H9 (cell line): ENCODE measurements around the gene CAMKK1. TPM values are rescaled to one million over a fixed set of nuclear protein-coding genes. Genes with fewer than 3 reads are reported as not detected.

Experiments used
- DNase-seq: peaks from one replicate; pipeline ENCODE4 v3.0.0-alpha.2; 2017
- H2AFZ ChIP-seq: one replicate; pipeline ENCODE4 v1.6.1; 2013; ENCODE audit warnings: mild to moderate bottlenecking, low read length, control low read depth, moderate library complexity
- H2AK5ac ChIP-seq: 2 replicates; pipeline ENCODE4 v1.6.1; 2013; ENCODE audit warnings: low read length, control low read depth, mixed read lengths; ENCODE audit not compliant: insufficient read length
- H2BK120ac ChIP-seq: one replicate; pipeline ENCODE4 v1.6.1; 2013; ENCODE audit warnings: low read depth, mild to moderate bottlenecking, low read length, control low read depth, inconsistent platforms; ENCODE audit not compliant: poor library complexity, severe bottlenecking
- H2BK12ac ChIP-seq: 2 replicates; pipeline ENCODE4 v1.6.1; 2013; ENCODE audit warnings: low read length, control low read depth, mixed read lengths, low read depth; ENCODE audit not compliant: insufficient read length
- H2BK15ac ChIP-seq: 2 replicates; pipeline ENCODE4 v1.6.1; 2013; ENCODE audit warnings: low read depth, low read length, control low read depth
- H2BK20ac ChIP-seq: one replicate; pipeline ENCODE4 v1.6.1; 2013; ENCODE audit warnings: low read depth, mild to moderate bottlenecking, low read length, control low read depth, inconsistent platforms; ENCODE audit not compliant: poor library complexity, severe bottlenecking
- H2BK5ac ChIP-seq: 2 replicates; pipeline ENCODE4 v1.6.1; 2013; ENCODE audit warnings: low read length, control low read depth, mixed read lengths; ENCODE audit not compliant: insufficient read length
- H3K14ac ChIP-seq: 2 replicates; pipeline ENCODE4 v1.6.1; 2013; ENCODE audit warnings: low read length, control low read depth; ENCODE audit not compliant: insufficient read depth
- H3K18ac ChIP-seq: 2 replicates; pipeline ENCODE4 v1.6.1; 2013; ENCODE audit warnings: low read depth, mild to moderate bottlenecking, mixed read lengths, low read length, control low read depth; ENCODE audit not compliant: insufficient read length
- H3K23ac ChIP-seq: 2 replicates; pipeline ENCODE4 v1.6.1; 2013; ENCODE audit warnings: low read length, control low read depth, mixed read lengths, low read depth; ENCODE audit not compliant: insufficient read length
- H3K23me2 ChIP-seq: 2 replicates; pipeline ENCODE4 v1.6.1; 2013; ENCODE audit warnings: low read depth, mild to moderate bottlenecking, mixed read lengths, low read length, control low read depth; ENCODE audit not compliant: insufficient read length, poor library complexity, severe bottlenecking
- H3K27ac ChIP-seq: 2 replicates; pipeline ENCODE4 v1.5.1; 2013; ENCODE audit warnings: low read length, control low read depth, mixed read lengths, low read depth; ENCODE audit not compliant: insufficient read length
- H3K27me3 ChIP-seq: 2 replicates; pipeline ENCODE4 v1.6.1; 2013; ENCODE audit warnings: low read length, control low read depth, inconsistent platforms; ENCODE audit not compliant: insufficient read depth
- H3K4ac ChIP-seq: 2 replicates; pipeline ENCODE4 v1.6.1; 2013; ENCODE audit warnings: low read depth, mild to moderate bottlenecking, control low read depth, inconsistent platforms, low read length, moderate library complexity
- H3K4me1 ChIP-seq: 2 replicates; pipeline ENCODE4 v1.6.1; 2013; ENCODE audit warnings: low read length, control low read depth, inconsistent platforms; ENCODE audit not compliant: insufficient read depth
- H3K4me2 ChIP-seq: 2 replicates; pipeline ENCODE4 v1.6.1; 2013; ENCODE audit warnings: low read length, control low read depth, mixed read lengths; ENCODE audit not compliant: insufficient read length, insufficient read depth
- H3K56ac ChIP-seq: 2 replicates; pipeline ENCODE4 v1.6.1; 2013; ENCODE audit warnings: low read depth, mild to moderate bottlenecking, mixed read lengths, low read length, control low read depth; ENCODE audit not compliant: insufficient read length
- H3K79me1 ChIP-seq: 2 replicates; pipeline ENCODE4 v1.6.1; 2013; ENCODE audit warnings: low read depth, mild to moderate bottlenecking, moderate library complexity, low read length, control low read depth, inconsistent platforms; ENCODE audit not compliant: insufficient read depth, poor library complexity, severe bottlenecking
- H3K79me2 ChIP-seq: 2 replicates; pipeline ENCODE4 v1.6.1; 2013; ENCODE audit warnings: low read length, control low read depth, inconsistent platforms; ENCODE audit not compliant: insufficient read depth
- H3K9ac ChIP-seq: 2 replicates; pipeline ENCODE4 v1.6.1; 2013; ENCODE audit warnings: low read length, control low read depth, mixed read lengths; ENCODE audit not compliant: insufficient read length; ENCODE audit errors: extremely low read depth
- H3K9me3 ChIP-seq: one replicate; pipeline ENCODE4 v1.6.1; 2013; ENCODE audit warnings: low read depth, low read length, inconsistent platforms; ENCODE audit not compliant: control insufficient read depth
- H3T11ph ChIP-seq: one replicate; pipeline ENCODE4 v1.6.1; 2013; ENCODE audit warnings: mild to moderate bottlenecking, low read length, control low read depth, inconsistent platforms
- H4K20me1 ChIP-seq: one replicate; pipeline ENCODE4 v1.6.1; 2013; ENCODE audit not compliant: control insufficient read depth, insufficient read length, insufficient read depth
- H4K5ac ChIP-seq: 2 replicates; pipeline ENCODE4 v1.6.1; 2013; ENCODE audit warnings: low read depth, mild to moderate bottlenecking, mixed read lengths, low read length, control low read depth; ENCODE audit not compliant: insufficient read length
- H4K8ac ChIP-seq: replicated peaks from 2 replicates; pipeline ENCODE4 v1.6.1; 2013; ENCODE audit warnings: low read length, control low read depth, mixed read lengths, low read depth; ENCODE audit not compliant: insufficient read length
- H4K91ac ChIP-seq: 2 replicates; pipeline ENCODE4 v1.6.1; 2013; ENCODE audit warnings: low read depth, mild to moderate bottlenecking, moderate library complexity, mixed read lengths, low read length, control low read depth; ENCODE audit not compliant: insufficient read length
- H3K27ac Mint-ChIP-seq, 3 experiments: 2 replicates in 2 of 3; 3 replicates in 1 of 3; pipeline ENCODE4 v1.8.0; 2020 to 2021; ENCODE audit warnings: mixed read lengths in 3 of 3, mild to moderate bottlenecking in 1 of 3, moderate library complexity in 1 of 3
- H3K27me3 Mint-ChIP-seq: 2 replicates; pipeline ENCODE4 v1.8.0; 2021; ENCODE audit warnings: low read depth, mild to moderate bottlenecking, moderate library complexity, mixed read lengths
- H3K36me3 Mint-ChIP-seq, 3 experiments: 2 replicates in 2 of 3; 3 replicates in 1 of 3; pipeline ENCODE4 v1.8.0; 2020 to 2021; ENCODE audit warnings: low read depth in 3 of 3, mixed read lengths in 3 of 3; ENCODE audit not compliant: insufficient read depth in 1 of 3
- H3K4me1 Mint-ChIP-seq, 2 experiments: 2 replicates each; pipeline ENCODE4 v1.8.0; 2020; ENCODE audit warnings: mixed read lengths in 2 of 2
- H3K4me3 Mint-ChIP-seq, 2 experiments: 2 replicates in 1 of 2; 3 replicates in 1 of 2; pipeline ENCODE4 v1.8.0; 2020 to 2021; ENCODE audit warnings: mild to moderate bottlenecking in 2 of 2, mixed read lengths in 2 of 2, moderate library complexity in 1 of 2
- H3K9me3 Mint-ChIP-seq, 2 experiments: 2 replicates in 1 of 2; 3 replicates in 1 of 2; pipeline ENCODE4 v1.8.0; 2020; ENCODE audit warnings: mild to moderate bottlenecking in 2 of 2, mixed read lengths in 2 of 2, moderate library complexity in 1 of 2
- CTCF ChIP-seq: fragments of 200-600 bp; sonication (generic); conservative IDR thresholded peaks from 3 replicates; pipeline ENCODE4 v1.8.0; 2021; ENCODE audit warnings: antibody characterized with exemption, mild to moderate bottlenecking
- WGBS: extraction: QIAGEN DNeasy Blood & Tissue Kit; methylation state at CpG from one replicate; pipeline ENCODE4 v1.1.7; 2013; ENCODE audit warnings: missing lambda C conversion rate, low lambda C conversion rate, mixed read lengths; ENCODE audit not compliant: insufficient read length; ENCODE audit errors: extremely low coverage; 5-methylcytosine and 5-hydroxymethylcytosine counted together
- total RNA-seq: library from RNA; stranded (reverse); gene quantifications from 2 replicates; pipeline ENCODE4 v1.2.1, GENCODE V29; 2021

CAMKK1 gene
- total RNA-seq, 1 experiment from 2014 or later = 6.7 TPM

- Mint-ChIP-seq H3K36me3 (peaks cover 24 to 85% (median 73%) of the 10 kb centered on the region in 3 experiments; a peak in 6 of 7 replicates), H3K27me3 (no peaks in the 10 kb centered on the region), H3K9me3 (no peaks in the 10 kb centered on the region), H3K27ac (peak overlapping the region in 2 of 3 experiments; percentile 1 to 56; a peak in 3 of 7 replicates), H3K4me1 (no peaks in the 10 kb centered on the region), H3K4me3 (no peak overlapping the region)
- Histone ChIP-seq H4K8ac (no peak overlapping the region), H3K79me1 (no peaks in the 10 kb centered on the region), H3K9ac (no peak overlapping the region), H3K23ac (no peak overlapping the region), H3K4me2 (no peak overlapping the region), H3K56ac (no peak overlapping the region), H3K14ac (no peak overlapping the region), H3K23me2 (no peaks in the 10 kb centered on the region), H2BK5ac (no peak overlapping the region), H4K91ac (no peak overlapping the region), H2BK120ac (no peak overlapping the region), H4K5ac (no peak overlapping the region), H2AFZ (no peak overlapping the region), H4K20me1 (no peaks in the 10 kb centered on the region), H3K79me2 (no peaks in the 10 kb centered on the region), H3K27ac (no peak overlapping the region), H2AK5ac (no peak overlapping the region), H3K18ac (no peak overlapping the region), H2BK12ac (no peak overlapping the region), H3K4me1 (no peaks in the 10 kb centered on the region), H3K4ac (no peak overlapping the region), H2BK20ac (no peak overlapping the region), H3K27me3 (no peaks in the 10 kb centered on the region), H2BK15ac (no peak overlapping the region; the same call in 1 of the 2 replicates), H3K9me3 (no peaks in the 10 kb centered on the region), H3T11ph (no peak overlapping the region)
- DNase-seq = no peak
- no CpG with 5 or more reads among the region's 15 CpGs for WGBS
- no peak for TF ChIP-seq CTCF
Observed at GRCh38 chr17:3813171-3813570, 79.7 kb downstream of the CAMKK1 start.
